ENCODE results near the gene DNAH5. TPM values are rescaled to one million over a fixed set of nuclear protein-coding genes. Genes with fewer than 3 reads are reported as not detected.

Gene DNAH5
- total and polyA plus RNA-seq, 2 donors (not counting 3 experiments of a cell fraction or from before 2014, with no cell fraction given): 0.23 to 1.7 TPM

- no peak overlapping the region for H2AFZ ChIP-seq (ENCODE audit: low read depth, low read length)
- no peak for DNase-seq (ENCODE audit: low read depth, low spot score)
- ChIA-PET POLR2A (no interaction called here), CTCF (no interaction called here)
- H3K4me3 ChIP-seq (replicated peaks in 1 of 3; ENCODE audit: insufficient read depth in 1 of 3, low read depth in 1 of 3, low read length in 3 of 3): no peak overlapping the region
- H4K20me1 ChIP-seq (replicated peaks; ENCODE audit: control insufficient read depth, extremely low read depth, insufficient read depth, low read length): no peaks in the 10 kb centered on the region
- no peaks in the 10 kb centered on the region for H3K79me2 ChIP-seq (ENCODE audit: control insufficient read depth, insufficient read depth, low read length)
- dilution Hi-C loops (cut with MboI; ENCODE audit: extremely low pct_ligation_motif_present, low sequenced_read_pairs) (no loop called here), intact Hi-C loops (cut with micrococcal nuclease) (no loop called here)
- H3K36me3 ChIP-seq (ENCODE audit: control insufficient read depth in 2 of 2, extremely low read depth in 1 of 2, insufficient read depth in 2 of 2, low read length in 2 of 2): no peaks in the 10 kb centered on the region
- no peak overlapping the region for H3K9ac ChIP-seq (replicated peaks; ENCODE audit: extremely low read depth, insufficient read depth, low read length)
- no peaks in the 10 kb centered on the region for H3K27me3 ChIP-seq (ENCODE audit: control insufficient read depth in 2 of 2, insufficient read depth in 2 of 2, low read length in 2 of 2)
- FAIRE-seq: no peak
- H3K4me2 ChIP-seq (ENCODE audit: insufficient read depth, low read length): no peak overlapping the region
- no TSS peak for BruUV-seq (replicated peaks)
- H3K27ac ChIP-seq (ENCODE audit: insufficient read depth, low read depth, low read length): no peak overlapping the region
- no peaks in the 10 kb centered on the region for H3K4me1 ChIP-seq (ENCODE audit: control insufficient read depth, extremely low read depth, insufficient read depth, low read length)
- TF ChIP-seq MAX (IDR thresholded peaks at IDR 0.05; ENCODE audit: insufficient read depth, insufficient read length) (no peak), FOS (IDR thresholded peaks at IDR 0.05; ENCODE audit: borderline replicate concordance, insufficient read depth, low read length) (no peak), POLR2AphosphoS5 (IDR thresholded peaks at IDR 0.05; ENCODE audit: insufficient read depth, low read depth, low read length) (no peak), JUN (IDR thresholded peaks at IDR 0.05; ENCODE audit: borderline replicate concordance, insufficient read depth, insufficient read length, low read depth) (no peak), CTCF (IDR thresholded peaks at IDR 0.05; ENCODE audit: extremely low read depth in 1 of 2, insufficient read depth in 1 of 2, low read depth in 1 of 2, low read length in 2 of 2) (no peak), EZH2 (IDR thresholded peaks at IDR 0.05; ENCODE audit: borderline replicate concordance, low read depth, low read length, severe bottlenecking) (no peak), GATA2 (IDR thresholded peaks at IDR 0.05; ENCODE audit: insufficient read depth, insufficient read length, low read depth, low read length) (no peak), MYC (IDR thresholded peaks at IDR 0.05; ENCODE audit: low read depth, low read length) (no peak), POLR2A (IDR thresholded peaks at IDR 0.05; ENCODE audit: low read depth, low read length) (no peak)
- no peaks in the 10 kb centered on the region for H3K9me3 ChIP-seq (replicated peaks; ENCODE audit: control insufficient read depth, insufficient read depth, low read length)
- no peaks in the 10 kb centered on the region for H3K9me1 ChIP-seq (replicated peaks; ENCODE audit: control insufficient read depth, extremely low read depth, insufficient read depth, low read length)
These were observed 252.3 kb downstream of the DNAH5 start for GRCh38 chr5:13692172-13692571.

Measured in endothelial cell of umbilical vein (primary cell).